HG03060 (cell line): ENCODE measurements around the gene KCNMB4.

Experiments
- ATAC-seq: cut with Tn5 transposase; IDR thresholded peaks from one replicate; pipeline ENCODE4 v1.9.1; 2021; ENCODE audit warnings: low read depth, moderate number of reproducible peaks; ENCODE audit not compliant: unreplicated experiment

The KCNMB4 gene, protein sequence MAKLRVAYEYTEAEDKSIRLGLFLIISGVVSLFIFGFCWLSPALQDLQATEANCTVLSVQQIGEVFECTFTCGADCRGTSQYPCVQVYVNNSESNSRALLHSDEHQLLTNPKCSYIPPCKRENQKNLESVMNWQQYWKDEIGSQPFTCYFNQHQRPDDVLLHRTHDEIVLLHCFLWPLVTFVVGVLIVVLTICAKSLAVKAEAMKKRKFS

DNA sequence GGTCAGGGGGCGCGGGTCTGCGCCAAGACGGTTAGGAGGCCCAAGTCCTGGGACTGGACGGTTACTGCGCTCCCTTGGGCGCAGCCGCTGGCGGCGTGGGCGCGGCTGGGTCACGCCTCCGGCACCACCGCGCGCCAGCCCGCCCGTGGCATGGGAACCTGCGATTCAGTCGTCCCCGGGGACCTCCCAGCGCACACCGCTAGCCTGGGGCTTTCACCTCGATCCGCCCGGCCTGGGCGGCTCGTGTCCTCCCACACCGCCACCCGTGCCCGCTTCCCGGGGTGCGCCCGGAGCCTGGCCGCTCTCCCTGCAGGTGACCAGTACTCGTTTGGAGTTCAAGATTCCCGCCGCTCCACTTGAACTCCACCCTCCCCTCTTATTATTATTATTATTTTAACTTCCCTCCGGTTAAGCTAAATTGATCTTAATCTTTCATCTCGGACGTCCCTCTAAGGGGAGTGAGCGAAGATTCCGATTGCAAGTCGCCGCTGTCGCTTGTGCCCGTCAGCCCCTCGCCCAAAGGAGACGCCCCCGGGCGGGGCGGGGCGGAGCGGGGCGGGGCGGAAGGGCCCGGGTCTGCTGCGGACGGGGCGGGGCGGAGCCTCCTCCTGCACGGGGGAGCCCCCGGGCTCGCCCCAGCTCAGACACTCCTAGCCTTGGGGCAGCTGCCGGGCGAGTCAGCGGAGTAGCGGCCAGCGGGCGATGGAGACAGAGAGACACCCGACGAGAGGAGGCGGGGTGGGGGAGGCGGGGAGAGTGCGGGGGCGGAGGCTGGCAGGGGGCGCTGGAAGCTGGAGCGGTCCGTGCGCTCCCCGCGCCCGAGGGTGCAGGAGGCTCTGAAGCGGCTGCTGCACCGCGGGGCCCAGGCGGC, at the start of gene KCNMB4:
TSS of gene KCNMB4 (plus strand) at position 643 of the 871 bp plus-strand sequence. CDS start 445 bp downstream, outside the sequence.
- peak; percentile 49 for ATAC-seq

DNA sequence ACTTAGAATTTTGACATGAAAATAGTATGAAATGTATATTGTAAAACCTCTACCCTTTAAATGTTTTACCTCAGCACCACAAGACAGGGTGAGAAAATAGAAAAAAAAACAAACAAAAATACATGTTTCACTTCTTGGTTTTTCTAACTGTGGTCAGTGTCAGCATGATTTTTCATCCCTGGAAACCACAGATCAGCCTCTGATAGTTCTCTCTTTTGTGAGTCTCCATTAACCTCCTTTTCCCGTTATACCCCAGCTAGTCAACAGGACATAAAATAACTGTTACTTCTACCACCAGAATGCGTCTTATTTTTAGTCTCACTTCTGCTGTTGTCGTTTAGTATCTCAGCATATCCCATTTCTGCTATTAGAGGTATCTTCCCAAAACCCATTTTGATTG, 48.3 kb upstream of the KCNMB4 start:
- ATAC-seq = peak; percentile 90

DNA sequence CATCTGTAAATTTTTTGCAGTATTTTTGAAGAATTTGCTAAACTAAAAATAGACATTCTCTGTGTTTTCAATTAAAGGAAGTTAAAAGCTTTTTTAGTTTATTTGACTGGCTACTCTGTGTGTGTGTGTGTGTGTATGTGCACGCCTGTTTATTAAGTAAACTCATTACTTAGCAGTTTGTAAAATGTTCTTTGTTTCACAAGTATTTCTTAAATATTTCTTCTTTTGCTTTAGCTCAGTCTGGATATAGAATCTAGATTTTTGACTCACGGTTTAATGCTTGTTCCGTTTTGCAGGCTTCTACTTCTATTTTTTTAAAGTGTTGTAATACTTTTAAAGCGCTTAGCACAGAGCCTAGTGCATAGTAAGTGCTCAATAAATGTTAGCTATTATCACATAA, 46.5 kb upstream of the KCNMB4 start:
- no peak for ATAC-seq

DNA sequence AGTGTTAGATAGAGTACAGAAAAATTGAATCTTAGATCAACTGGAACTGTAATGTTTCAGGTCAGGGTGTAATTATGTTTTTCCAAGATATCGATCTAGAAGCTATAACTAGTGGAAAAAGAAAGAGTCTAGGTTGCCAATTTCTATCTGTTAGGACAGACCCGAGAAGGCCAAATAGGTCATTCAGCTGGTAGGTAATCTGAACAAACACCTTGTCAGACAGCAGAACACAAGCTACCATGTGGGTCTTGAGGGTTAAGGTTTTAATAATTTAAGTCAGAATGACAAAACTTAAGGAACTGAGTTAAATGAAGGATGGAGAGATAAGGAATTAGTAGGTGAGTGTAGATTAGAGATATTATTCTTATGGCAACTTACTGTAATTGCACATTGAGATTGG, 44.9 kb upstream of the KCNMB4 start:
- no peak for ATAC-seq

DNA sequence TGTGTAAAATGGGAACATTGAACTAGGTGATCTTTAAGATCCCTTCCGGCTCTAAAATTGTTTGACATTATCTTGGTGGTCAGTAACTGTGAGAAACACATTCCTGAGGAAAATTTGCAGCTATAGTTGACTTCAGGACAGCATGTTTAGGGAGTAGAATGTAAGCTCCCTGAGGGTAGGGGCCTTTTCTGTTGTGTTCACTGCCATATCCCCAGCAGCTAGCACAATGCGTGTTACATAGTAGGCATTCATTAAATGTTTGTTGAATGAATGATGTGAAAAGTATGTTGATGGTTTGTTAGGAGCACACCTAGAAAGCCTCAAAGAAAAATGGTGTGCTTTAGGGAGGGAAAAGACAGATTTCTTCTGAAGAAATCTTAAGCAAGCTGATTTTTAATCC, 38.5 kb upstream of the KCNMB4 start:
- no peak for ATAC-seq

DNA sequence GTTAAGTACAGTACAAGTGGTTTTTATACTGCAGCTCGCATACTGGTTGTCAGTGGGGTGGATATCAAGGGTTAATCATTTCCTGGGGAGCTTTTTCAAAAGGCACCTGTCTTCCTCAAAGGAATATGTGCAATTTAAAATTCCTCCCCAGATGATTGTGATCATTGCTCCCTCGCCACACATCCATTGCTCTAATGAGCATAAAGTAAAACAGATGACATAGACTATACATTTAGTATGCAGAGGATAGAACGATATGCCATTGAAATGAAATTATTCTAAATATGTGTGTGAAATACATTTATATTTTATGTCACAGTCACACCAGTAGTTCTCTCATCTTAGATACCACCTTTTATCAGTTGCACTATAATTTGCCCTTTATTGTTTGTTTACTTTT, 36.4 kb upstream of the KCNMB4 start:
- ATAC-seq = no peak

DNA sequence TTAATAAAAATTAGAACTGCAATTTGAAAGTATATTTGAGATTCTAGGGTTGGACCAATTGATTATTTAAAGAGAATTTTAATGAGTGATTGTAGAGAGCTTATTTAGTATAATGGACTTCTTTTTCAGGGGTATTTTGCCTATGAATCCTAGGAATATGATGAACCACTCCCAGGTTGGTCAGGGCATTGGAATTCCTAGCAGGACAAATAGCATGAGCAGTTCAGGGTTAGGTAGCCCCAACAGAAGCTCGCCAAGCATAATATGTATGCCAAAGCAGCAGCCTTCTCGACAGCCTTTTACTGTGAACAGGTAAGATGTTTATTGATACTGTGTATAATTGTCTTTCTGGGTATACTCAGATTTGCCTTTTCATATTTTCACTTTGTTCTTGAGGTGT, 35.9 kb upstream of the KCNMB4 start:
- no peak for ATAC-seq

DNA sequence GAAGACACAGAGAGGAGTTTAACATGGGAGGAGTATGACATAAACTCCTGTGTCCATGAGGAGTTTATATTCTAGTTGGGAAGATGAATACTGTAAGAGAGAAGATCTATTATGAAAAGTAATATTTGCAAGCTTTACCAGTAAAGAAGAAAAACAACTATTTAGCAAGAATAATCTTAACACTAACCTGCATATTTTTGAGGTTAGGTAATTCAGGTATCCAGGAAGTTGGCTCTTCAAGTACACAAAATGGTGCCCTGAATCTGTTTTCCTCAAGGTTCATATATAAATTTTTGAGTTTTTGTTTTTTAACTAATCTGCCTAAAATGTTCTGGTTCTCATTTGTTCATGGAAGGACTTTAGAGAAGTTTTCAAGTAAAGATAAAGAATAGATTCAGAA, 33.9 kb upstream of the KCNMB4 start:
- ATAC-seq = no peak

DNA sequence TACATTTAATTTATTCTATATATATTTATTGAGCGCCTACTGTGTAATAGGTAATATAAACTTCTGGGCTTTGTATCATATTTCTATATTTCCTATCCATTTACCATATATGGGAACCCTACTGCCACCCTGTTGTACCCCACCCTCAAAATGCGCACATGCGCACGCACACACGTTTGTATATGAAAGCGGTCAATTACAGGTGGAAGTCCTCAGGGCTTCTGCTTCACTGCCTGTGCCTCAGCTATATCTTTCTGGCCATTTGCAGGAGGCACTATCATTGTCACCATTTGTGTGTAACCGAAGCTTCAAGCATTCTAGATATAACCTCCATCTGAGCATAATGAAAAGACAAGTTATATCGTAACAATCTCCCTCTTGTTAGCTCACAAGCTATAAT, 31.3 kb upstream of the KCNMB4 start:
- no peak for ATAC-seq

DNA sequence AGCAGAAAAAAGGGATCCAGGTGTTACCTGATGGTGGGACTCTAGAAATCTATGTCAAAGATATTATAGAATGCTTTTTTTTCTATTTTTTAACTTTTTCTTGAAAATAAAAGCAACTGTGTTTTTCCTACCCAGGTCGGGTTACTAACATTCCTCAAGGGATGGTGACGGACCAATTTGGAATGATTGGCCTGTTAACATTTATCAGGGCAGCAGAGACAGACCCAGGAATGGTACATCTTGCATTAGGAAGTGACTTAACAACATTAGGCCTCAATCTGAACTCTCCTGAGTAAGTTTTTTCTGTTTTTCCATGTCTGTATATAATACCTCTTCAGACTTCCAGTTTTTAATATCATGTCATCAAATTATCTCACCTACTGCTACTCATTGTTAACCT, 27.6 kb upstream of the KCNMB4 start:
- ATAC-seq = no peak

DNA sequence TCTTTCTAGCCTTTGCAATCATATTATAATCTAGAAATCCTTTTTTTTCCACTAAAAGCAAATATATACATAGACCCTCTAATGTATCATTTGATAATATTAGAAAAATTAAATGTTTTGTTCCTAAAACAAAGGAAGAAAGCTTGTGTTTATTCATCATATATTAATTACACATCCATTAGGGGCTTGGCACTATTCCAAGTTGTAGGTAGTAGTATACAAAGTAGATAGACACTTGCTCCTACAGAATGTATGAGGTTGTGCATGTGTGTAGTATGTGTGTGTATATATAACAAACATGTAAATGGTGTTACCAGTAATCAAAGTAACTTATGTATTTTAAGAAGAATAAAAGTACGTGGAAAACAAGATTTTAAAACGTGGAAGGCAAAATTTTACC, 15.0 kb upstream of the KCNMB4 start:
- no peak for ATAC-seq

DNA sequence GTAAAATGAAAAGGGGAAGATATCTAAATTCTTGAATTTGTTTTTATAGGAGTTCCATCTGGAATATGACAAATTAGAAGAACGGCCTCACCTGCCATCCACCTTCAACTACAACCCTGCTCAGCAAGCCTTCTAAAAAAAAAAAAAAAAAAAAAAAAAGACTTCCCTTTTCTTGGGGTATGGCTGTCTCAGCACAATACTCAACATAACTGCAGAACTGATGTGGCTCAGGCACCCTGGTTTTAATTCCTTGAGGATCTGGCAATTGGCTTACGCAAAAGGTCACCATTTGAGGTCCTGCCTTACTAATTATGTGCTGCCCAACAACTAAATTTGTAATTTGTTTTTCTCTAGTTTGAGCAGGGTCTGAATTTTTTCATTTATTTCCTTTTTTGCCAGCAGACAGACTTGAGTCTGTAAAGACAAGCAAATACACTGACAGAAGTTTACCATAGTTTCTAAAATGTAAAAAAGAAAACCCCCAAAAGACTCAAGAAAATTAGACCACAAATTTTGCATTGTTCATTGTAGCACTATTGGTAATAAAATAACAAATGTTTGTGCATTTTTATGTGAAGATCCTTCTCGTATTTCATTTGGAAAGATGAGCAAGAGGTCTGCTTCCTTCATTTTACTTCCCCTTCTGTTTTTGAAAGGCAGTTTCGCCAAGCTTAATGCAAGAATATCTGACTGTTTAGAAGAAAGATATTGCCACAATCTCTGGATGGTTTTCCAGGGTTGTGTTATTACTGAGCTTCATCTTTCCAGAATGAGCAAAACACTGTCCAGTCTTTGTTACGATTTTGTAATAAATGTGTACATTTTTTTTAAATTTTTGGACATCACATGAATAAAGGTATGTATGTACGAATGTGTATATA, 12.1 kb upstream of the KCNMB4 start:
- ATAC-seq = no peak

DNA sequence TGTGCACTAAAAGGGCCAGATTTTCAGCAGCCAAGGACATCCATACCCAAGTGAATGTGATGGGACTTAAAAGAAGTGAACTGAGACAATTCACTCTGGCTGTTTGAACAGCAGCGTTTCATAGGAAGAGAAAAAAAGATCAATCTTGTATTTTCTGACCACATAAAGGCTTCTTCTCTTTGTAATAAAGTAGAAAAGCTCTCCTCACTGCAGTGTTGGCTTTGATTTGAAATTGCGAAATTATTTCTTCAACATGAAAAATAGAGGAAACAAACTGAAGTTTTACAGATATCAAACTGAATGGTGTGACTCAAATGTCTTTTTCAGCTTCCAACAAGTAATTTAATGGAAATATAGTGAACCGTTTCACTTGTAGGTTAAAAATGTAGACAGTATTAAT, 11.3 kb upstream of the KCNMB4 start:
- ATAC-seq = no peak

DNA sequence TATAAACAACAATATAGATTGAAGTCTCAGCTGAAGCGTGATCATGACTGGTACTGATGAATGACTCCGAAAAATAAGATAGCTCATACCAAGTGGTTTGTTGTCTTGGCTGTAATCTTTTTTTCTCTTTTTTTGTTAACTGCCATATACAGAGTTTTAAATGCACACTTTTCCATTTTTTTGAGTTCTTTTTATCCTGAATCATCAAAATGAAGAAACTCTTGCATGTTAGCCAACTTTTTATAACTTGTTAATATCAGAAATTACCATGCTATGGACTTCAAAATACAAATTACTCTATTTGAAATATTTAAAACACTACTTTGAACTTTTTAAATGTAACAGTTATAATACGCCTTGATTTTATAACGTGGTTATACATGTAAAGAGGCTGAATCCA, 10.1 kb upstream of the KCNMB4 start:
- ATAC-seq = no peak

DNA sequence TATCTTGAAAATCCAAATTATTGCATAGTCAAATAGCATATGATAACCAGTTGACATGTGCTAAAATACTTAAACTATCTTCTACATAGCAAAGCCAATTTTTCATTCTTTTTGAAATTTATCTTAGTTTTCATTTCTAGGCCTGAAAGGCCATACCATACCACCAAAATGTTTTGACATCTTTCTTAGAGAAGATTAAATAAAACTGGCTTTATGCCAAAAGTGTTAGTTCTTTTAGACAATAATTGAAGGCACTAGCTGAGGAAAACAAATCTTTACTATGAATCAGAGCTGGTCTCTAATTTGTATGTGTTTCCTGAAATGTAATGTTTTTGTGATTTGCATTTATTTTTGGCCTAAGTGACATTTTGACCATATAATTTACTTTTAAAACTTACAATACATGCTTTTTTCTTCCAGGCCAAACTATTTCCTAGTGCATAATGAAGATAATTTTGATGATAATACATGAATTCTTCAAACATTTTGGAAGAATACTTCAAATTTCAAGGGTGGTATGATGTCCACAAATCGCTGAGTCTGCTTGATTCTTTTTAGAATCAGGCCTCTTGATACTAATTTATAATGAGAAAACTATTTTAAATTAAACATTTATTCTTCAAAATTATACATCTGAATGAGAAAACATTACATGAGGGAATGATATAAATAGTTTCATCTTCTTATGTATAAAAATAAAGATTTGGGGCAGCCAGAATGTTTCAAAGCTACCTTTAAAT, 6.5 kb upstream of the KCNMB4 start:
- ATAC-seq = no peak

DNA sequence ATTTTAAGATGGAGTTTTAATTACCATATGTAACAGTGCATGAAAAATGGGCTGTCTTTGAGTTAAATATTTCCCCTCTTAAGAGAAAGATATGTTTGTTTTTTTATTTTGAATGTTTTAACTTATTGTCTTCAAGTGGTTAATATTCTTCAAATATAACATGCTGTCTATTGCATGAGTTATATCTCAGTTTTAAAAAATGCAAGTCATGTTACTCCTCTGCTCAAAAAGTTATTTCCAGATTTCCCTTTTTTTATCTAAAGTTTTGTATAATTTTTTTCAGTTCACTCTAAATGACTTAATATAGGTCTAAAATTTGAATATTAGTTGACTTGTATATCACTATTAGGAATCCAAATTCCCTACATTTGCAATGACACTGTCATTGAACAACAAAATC, 5.9 kb upstream of the KCNMB4 start:
- no peak for ATAC-seq

DNA sequence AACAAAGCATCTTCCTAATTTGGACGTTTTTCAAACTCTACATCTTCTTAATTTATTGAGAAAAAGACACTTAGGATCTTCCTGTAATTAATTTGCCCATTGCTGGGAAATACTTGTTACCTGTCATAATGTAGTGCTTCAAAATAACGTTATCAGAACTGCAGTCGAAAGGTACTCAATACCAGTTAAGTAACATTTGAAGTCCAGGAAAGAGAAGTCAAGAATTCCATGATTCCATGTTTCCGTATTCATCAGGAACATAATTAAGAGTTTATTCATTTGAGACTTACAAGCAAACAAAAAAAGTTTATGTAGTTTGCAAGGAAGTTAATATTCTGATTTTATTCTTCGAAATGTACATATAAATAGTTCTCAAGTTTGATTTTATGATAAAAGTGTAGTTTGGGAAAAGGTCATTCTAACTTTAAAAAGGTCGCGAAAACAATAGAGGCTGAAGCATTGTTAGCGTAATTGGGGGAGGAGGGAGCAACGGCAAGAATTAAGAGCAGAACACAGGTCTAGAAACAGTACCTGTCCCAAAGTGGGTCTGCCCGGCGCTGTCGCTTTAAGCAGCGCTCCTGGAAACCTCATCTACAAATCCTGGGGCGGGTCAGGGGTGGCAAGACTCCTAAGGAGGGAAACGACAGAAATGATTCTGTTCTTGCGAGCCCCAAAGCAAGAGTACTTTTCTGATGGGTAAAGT, 1.2 kb upstream of the KCNMB4 start:
- ATAC-seq = no peak

DNA sequence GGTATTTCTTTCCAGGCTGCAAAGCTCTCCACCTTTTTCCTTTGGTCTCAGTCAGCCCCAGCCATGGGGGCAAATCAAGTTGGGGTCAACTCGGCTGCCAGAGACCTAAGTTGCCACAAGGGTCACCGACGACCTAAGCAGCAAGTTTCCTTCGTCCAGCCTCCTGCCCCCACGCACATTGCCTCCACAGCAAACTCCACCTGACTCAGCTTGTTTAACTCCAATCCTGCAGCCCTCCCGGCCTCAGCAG, 767 bp upstream of the KCNMB4 start:
- no peak for ATAC-seq

DNA sequence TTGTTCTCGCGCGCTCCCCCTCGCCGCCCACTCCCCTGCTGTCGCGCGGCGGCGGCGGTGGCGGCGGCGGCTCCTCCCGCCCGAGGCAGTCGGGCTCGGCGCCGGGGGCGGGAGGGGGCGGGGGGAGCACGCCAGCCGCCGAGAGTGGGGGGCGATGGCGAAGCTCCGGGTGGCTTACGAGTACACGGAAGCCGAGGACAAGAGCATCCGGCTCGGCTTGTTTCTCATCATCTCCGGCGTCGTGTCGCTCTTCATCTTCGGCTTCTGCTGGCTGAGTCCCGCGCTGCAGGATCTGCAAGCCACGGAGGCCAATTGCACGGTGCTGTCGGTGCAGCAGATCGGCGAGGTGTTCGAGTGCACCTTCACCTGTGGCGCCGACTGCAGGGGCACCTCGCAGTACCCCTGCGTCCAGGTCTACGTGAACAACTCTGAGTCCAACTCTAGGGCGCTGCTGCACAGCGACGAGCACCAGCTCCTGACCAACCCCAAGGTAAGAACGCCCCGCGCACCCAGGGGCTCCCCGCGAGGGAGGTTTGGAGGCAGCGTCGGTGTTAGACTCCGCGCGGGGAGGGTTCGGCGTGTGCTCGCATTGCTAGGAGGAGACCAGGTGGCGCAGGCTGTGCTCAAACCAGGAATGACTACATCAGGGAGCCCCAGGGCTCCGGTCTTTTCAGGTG, 629 bp downstream of the KCNMB4 start:
- no peak for ATAC-seq
